ENCODE results near the gene DIAPH3. TPM values are rescaled to one million over a fixed set of nuclear protein-coding genes. Genes with fewer than 3 reads are reported as not detected.

Gene DIAPH3
- total RNA-seq, 1 experiment from 2014 or later = 62.3 TPM

GRCh38 chr13:59706101-59706976 is 457.4 kb downstream of the DIAPH3 start:
- Histone ChIP-seq H3K27me3 (replicated peaks; ENCODE audit: insufficient read depth, low read depth, low read length, poor library complexity) (no peaks in the 10 kb centered on the region), H3K36me3 (ENCODE audit: insufficient read depth, low read length, poor library complexity, severe bottlenecking) (no peaks in the 10 kb centered on the region), H3K9me3 (ENCODE audit: low read depth, low read length, poor library complexity, severe bottlenecking) (no peaks in the 10 kb centered on the region), H3K27ac (ENCODE audit: low read depth, low read length, poor library complexity, severe bottlenecking) (no peak overlapping the region), H3K4me1 (ENCODE audit: insufficient read depth, low read length, poor library complexity, severe bottlenecking) (peaks cover 5% of the 10 kb centered on the region), H3K4me3 (ENCODE audit: low read depth, low read length, poor library complexity, severe bottlenecking) (no peak overlapping the region)
- intact Hi-C loops (cut with micrococcal nuclease; ENCODE audit: unreplicated experiment) = no loop called here
- ChIA-PET CTCF (no interaction called here), POLR2A (ENCODE audit: low non-redundant PET) (no interaction called here)
- no TSS peak for BruUV-seq (replicated peaks)
- no peak for TF ChIP-seq EZH2 (IDR thresholded peaks at IDR 0.05; ENCODE audit: borderline replicate concordance, low read depth, low read length, poor library complexity, severe bottlenecking)
- TF ChIP-seq CTCF (conservative IDR thresholded peaks at IDR 0.05; ENCODE audit: low read depth, low read length) = no peak
- DNase-seq (ENCODE audit: low spot score) = no peak

- Histone ChIP-seq H3K9me3 (ENCODE audit: low read depth, low read length, poor library complexity, severe bottlenecking) (no peaks in the 10 kb centered on the region), H3K27ac (ENCODE audit: low read depth, low read length, poor library complexity, severe bottlenecking) (no peak overlapping the region), H3K36me3 (ENCODE audit: insufficient read depth, low read length, poor library complexity, severe bottlenecking) (no peaks in the 10 kb centered on the region), H3K4me3 (ENCODE audit: low read depth, low read length, poor library complexity, severe bottlenecking) (no peak overlapping the region), H3K4me1 (ENCODE audit: insufficient read depth, low read length, poor library complexity, severe bottlenecking) (peaks cover 27% of the 10 kb centered on the region), H3K27me3 (replicated peaks; ENCODE audit: insufficient read depth, low read depth, low read length, poor library complexity) (no peaks in the 10 kb centered on the region)
- POLR2A ChIA-PET (ENCODE audit: low non-redundant PET) = no interaction called here
- intact Hi-C loops (cut with micrococcal nuclease; ENCODE audit: unreplicated experiment) = no loop called here
- no peak for DNase-seq (ENCODE audit: low spot score)
- CTCF ChIA-PET = no interaction called here
- TF ChIP-seq CTCF (conservative IDR thresholded peaks at IDR 0.05; ENCODE audit: low read depth, low read length) (no peak), EZH2 (IDR thresholded peaks at IDR 0.05; ENCODE audit: borderline replicate concordance, low read depth, low read length, poor library complexity, severe bottlenecking) (no peak)
- BruUV-seq (replicated peaks) = no TSS peak
Observed at GRCh38 chr13:59702269-59702668, 461.5 kb downstream of the DIAPH3 start.

- ChIA-PET POLR2A (ENCODE audit: low non-redundant PET) (interaction anchor here (0.5 kb wide), 1 partner anchor 18 kb away, joined by 3 read pairs; no protein-coding TSS in a partner anchor), CTCF (no interaction called here)
- DNase-seq (ENCODE audit: low spot score) = no peak
- H3K27ac ChIP-seq (ENCODE audit: low read depth, low read length, poor library complexity, severe bottlenecking) = no peak overlapping the region
- BruUV-seq (replicated peaks) = no TSS peak
- no peak overlapping the region for H3K4me3 ChIP-seq (ENCODE audit: low read depth, low read length, poor library complexity, severe bottlenecking)
- H3K4me1 ChIP-seq (ENCODE audit: insufficient read depth, low read length, poor library complexity, severe bottlenecking) = peaks cover 33% of the 10 kb centered on the region
- H3K9me3 ChIP-seq (ENCODE audit: low read depth, low read length, poor library complexity, severe bottlenecking) = no peaks in the 10 kb centered on the region
- no peaks in the 10 kb centered on the region for H3K27me3 ChIP-seq (replicated peaks; ENCODE audit: insufficient read depth, low read depth, low read length, poor library complexity)
- H3K36me3 ChIP-seq (ENCODE audit: insufficient read depth, low read length, poor library complexity, severe bottlenecking) = no peaks in the 10 kb centered on the region
- intact Hi-C loops (cut with micrococcal nuclease; ENCODE audit: unreplicated experiment) = no loop called here
- TF ChIP-seq CTCF (conservative IDR thresholded peaks at IDR 0.05; ENCODE audit: low read depth, low read length) (no peak), EZH2 (IDR thresholded peaks at IDR 0.05; ENCODE audit: borderline replicate concordance, low read depth, low read length, poor library complexity, severe bottlenecking) (no peak)
Observed at GRCh38 chr13:59701261-59701660, 462.5 kb downstream of the DIAPH3 start.

Data from A673 (cell line).